ENCODE measurements around the gene SIGLEC10. TPM values are rescaled to one million over a fixed set of nuclear protein-coding genes. Genes with fewer than 3 reads are reported as not detected.
A peak's percentile ranks its signal among the peaks of the same experiment; 100 is the strongest.
"Not testable (repeated sequence)": the region's sequence is repeated elsewhere in the genome, so short reads cannot be mapped to it uniquely, and the experiment has no call there.

The SIGLEC10 gene
- under 1 TPM in 1 of 2 donors, not detected in 1; 0.32 TPM for total RNA-seq

GRCh38 chr19:51417107-51417809, at the start of gene SIGLEC10:
Gene SIGLEC10, minus strand, starts transcription at chr19:51417642. Its CDS starts 61 bp downstream, at chr19:51417581.
- Mint-ChIP-seq H3K27ac (peak within 1 kb of the TSS in 1 of 2 donors; percentile 51), H3K9me3 (no peaks in the 10 kb centered on the region), H3K36me3 (no peaks in the 10 kb centered on the region)
- ATAC-seq (peak; percentile 74 to 85), DNase-seq (ENCODE audit: low spot score in 2 of 2) (peak in 1 of 2 donors; percentile 38)

GRCh38 chr19:51466723-51467122, 49.3 kb upstream of the SIGLEC10 start:
- H3K27ac Mint-ChIP-seq = no peak overlapping the region

GRCh38 chr19:51463976-51464581, 46.6 kb upstream of the SIGLEC10 start:
- H3K36me3 Mint-ChIP-seq; H3K27ac Mint-ChIP-seq; H3K9me3 Mint-ChIP-seq; DNase-seq (ENCODE audit: low spot score in 2 of 2): not testable (repeated sequence)
- peak; percentile 20 to 48 for ATAC-seq

More at GRCh38 chr19:51466723-51467122, 49.3 kb upstream of the SIGLEC10 start:
- ATAC-seq (no peak), DNase-seq (ENCODE audit: low spot score in 2 of 2) (no peak)
- H3K9me3 Mint-ChIP-seq = no peaks in the 10 kb centered on the region
- no peaks in the 10 kb centered on the region for H3K36me3 Mint-ChIP-seq

- H3K9me3 Mint-ChIP-seq = no peaks in the 10 kb centered on the region
- ATAC-seq = no peak
These were observed 45.2 kb upstream of the SIGLEC10 start for GRCh38 chr19:51462681-51463080.

GRCh38 chr19:51462276-51462675, 44.8 kb upstream of the SIGLEC10 start:
- DNase-seq (ENCODE audit: low spot score in 2 of 2) (no peak), ATAC-seq (no peak)
- Mint-ChIP-seq H3K36me3 (no peaks in the 10 kb centered on the region), H3K9me3 (no peaks in the 10 kb centered on the region), H3K27ac (no peak overlapping the region)

More at GRCh38 chr19:51462681-51463080, 45.2 kb upstream of the SIGLEC10 start:
- DNase-seq (ENCODE audit: low spot score in 2 of 2) = no peak
- Mint-ChIP-seq H3K27ac (no peak overlapping the region), H3K36me3 (no peaks in the 10 kb centered on the region)

GRCh38 chr19:51461723-51462161, 44.3 kb upstream of the SIGLEC10 start:
- no peaks in the 10 kb centered on the region for H3K9me3 Mint-ChIP-seq
- DNase-seq (ENCODE audit: low spot score in 2 of 2) = no peak
- no peak for ATAC-seq
- H3K27ac Mint-ChIP-seq = no peak overlapping the region
- H3K36me3 Mint-ChIP-seq = no peaks in the 10 kb centered on the region

- DNase-seq (ENCODE audit: low spot score in 2 of 2) (no peak), ATAC-seq (no peak)
- peak overlapping the region in 1 of 2 donors; percentile 52 for H3K27ac Mint-ChIP-seq
- no peaks in the 10 kb centered on the region for H3K9me3 Mint-ChIP-seq
- H3K36me3 Mint-ChIP-seq = no peaks in the 10 kb centered on the region
These were observed 42.9 kb upstream of the SIGLEC10 start for GRCh38 chr19:51460164-51460992.

GRCh38 chr19:51458899-51459505, 41.6 kb upstream of the SIGLEC10 start:
- no peak for DNase-seq (ENCODE audit: low spot score in 2 of 2)
- H3K27ac Mint-ChIP-seq = no peak overlapping the region
- H3K9me3 Mint-ChIP-seq = no peaks in the 10 kb centered on the region
- ATAC-seq = no peak
- no peaks in the 10 kb centered on the region for H3K36me3 Mint-ChIP-seq

- no peaks in the 10 kb centered on the region for H3K9me3 Mint-ChIP-seq
- H3K27ac Mint-ChIP-seq = no peak within 1 kb of the TSS
- H3K36me3 Mint-ChIP-seq = no peaks in the 10 kb centered on the region
- DNase-seq (ENCODE audit: low spot score in 2 of 2) (no peak), ATAC-seq (no peak)
These were observed 40.7 kb upstream of the SIGLEC10 start, which contains the start of gene SIGLEC8 for GRCh38 chr19:51458051-51458645. Gene SIGLEC8, minus strand, starts transcription at chr19:51458454. Its CDS starts 67 bp downstream, at chr19:51458387.

- peaks cover 0 to 1% of the 10 kb centered on the region in 2 donors for H3K36me3 Mint-ChIP-seq
- ATAC-seq (no peak), DNase-seq (ENCODE audit: low spot score in 2 of 2) (no peak)
- H3K9me3 Mint-ChIP-seq = no peaks in the 10 kb centered on the region
- no peak overlapping the region for H3K27ac Mint-ChIP-seq
These were observed 40.0 kb upstream of the SIGLEC10 start for GRCh38 chr19:51457351-51458013.

- no peak overlapping the region for H3K27ac Mint-ChIP-seq
- ATAC-seq (no peak), DNase-seq (ENCODE audit: low spot score in 2 of 2) (no peak)
These were observed 39.3 kb upstream of the SIGLEC10 start for GRCh38 chr19:51456541-51457290.

GRCh38 chr19:51450730-51451307, 33.4 kb upstream of the SIGLEC10 start:
- DNase-seq (ENCODE audit: low spot score in 2 of 2) = no peak
- peaks cover 33 to 40% of the 10 kb centered on the region in 2 donors for H3K36me3 Mint-ChIP-seq

More at GRCh38 chr19:51456541-51457290, 39.3 kb upstream of the SIGLEC10 start:
- Mint-ChIP-seq H3K9me3 (peaks cover 0 to 5% of the 10 kb centered on the region in 2 donors), H3K36me3 (peaks cover 0 to 7% of the 10 kb centered on the region in 2 donors)

GRCh38 chr19:51448411-51449016, 31.1 kb upstream of the SIGLEC10 start:
- peak in 1 of 2 donors; percentile 26 for DNase-seq (ENCODE audit: low spot score in 2 of 2)
- Mint-ChIP-seq H3K36me3 (peaks cover 33 to 40% of the 10 kb centered on the region in 2 donors), H3K27ac (peak overlapping the region in 1 of 2 donors; percentile 90), H3K9me3 (peaks cover 29 to 30% of the 10 kb centered on the region in 2 donors)
- peak; percentile 89 to 95 for ATAC-seq

More at GRCh38 chr19:51450730-51451307, 33.4 kb upstream of the SIGLEC10 start:
- peak in 1 of 2 donors; percentile 66 for ATAC-seq
- Mint-ChIP-seq H3K9me3 (peaks cover 26 to 30% of the 10 kb centered on the region in 2 donors), H3K27ac (peak overlapping the region in 1 of 2 donors; percentile 76)

- DNase-seq (ENCODE audit: low spot score in 2 of 2) (no peak), ATAC-seq (peak; percentile 4 to 27)
- Mint-ChIP-seq H3K9me3 (peaks cover 29 to 30% of the 10 kb centered on the region in 2 donors), H3K36me3 (peaks cover 33 to 40% of the 10 kb centered on the region in 2 donors), H3K27ac (peak overlapping the region in 1 of 2 donors; percentile 90)
These were observed 30.6 kb upstream of the SIGLEC10 start for GRCh38 chr19:51448011-51448410.

Data from activated naive CD4-positive, alpha-beta T cell treated with anti-CD3 and anti-CD28 coated beads, Interleukin-2, amount 50 U/mL, for 72 hours (primary cell).